ENCODE results near the gene CERCAM.

DNA sequence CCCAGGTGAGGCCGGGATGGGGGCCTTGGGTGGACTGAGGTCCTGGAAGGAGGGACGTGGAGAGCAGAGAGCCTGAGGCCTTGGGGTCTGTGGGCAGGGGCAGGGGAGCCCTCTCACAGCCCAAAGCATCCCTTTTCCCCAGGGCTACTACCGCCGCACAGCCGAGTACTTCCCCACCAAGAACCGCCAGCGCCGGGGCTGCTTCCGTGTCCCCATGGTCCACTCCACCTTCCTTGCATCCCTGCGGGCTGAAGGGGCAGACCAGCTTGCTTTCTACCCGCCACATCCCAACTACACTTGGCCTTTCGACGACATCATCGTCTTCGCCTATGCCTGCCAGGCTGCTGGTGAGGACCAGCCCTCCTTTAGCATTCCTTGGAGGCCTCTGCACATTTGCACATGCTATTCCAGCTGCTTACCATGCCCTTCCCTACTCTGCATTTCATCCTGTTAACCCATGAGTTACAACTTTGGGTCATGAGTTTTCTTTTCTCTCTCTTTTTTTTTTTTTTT, 3.7 kb downstream of the CERCAM start:
- TF ChIP-seq POLR2A (IDR thresholded peaks at IDR 0.05; ENCODE audit: low read length) (no peak), GATA1 (IDR thresholded peaks at IDR 0.05; ENCODE audit: low read depth, low read length) (no peak)

Data from erythroblast (primary cell).